Endodermal cell (in vitro differentiated cells): Measurements from ENCODE around the gene PSMA7. TPM values are rescaled to one million over a fixed set of nuclear protein-coding genes. Genes with fewer than 3 reads are reported as not detected.

Experiments used
- DNase-seq: peaks from one replicate; pipeline ENCODE4 v3.0.0-alpha.2; 2017
- H3K27ac ChIP-seq: 2 replicates; pipeline ENCODE4 v1.5.1; 2013; ENCODE audit warnings: mild to moderate bottlenecking, low read depth, low read length, moderate library complexity
- H3K27me3 ChIP-seq: 2 replicates; pipeline ENCODE4 v1.6.1; 2013; ENCODE audit warnings: mild to moderate bottlenecking, low read length, moderate library complexity; ENCODE audit not compliant: insufficient read depth, control insufficient read depth, poor library complexity, severe bottlenecking
- H3K36me3 ChIP-seq: 2 replicates; pipeline ENCODE4 v1.7.0; 2013; ENCODE audit warnings: mild to moderate bottlenecking, low read length, moderate library complexity; ENCODE audit not compliant: control insufficient read depth, insufficient read depth
- H3K4me1 ChIP-seq: one replicate; pipeline ENCODE4 v1.7.0; 2013; ENCODE audit warnings: low read length; ENCODE audit not compliant: control insufficient read depth, insufficient read depth
- H3K4me3 ChIP-seq: 2 replicates; pipeline ENCODE4 v1.5.1; 2013; ENCODE audit warnings: mild to moderate bottlenecking, low read length, moderate library complexity
- H3K9ac ChIP-seq: 2 replicates; pipeline ENCODE4 v1.6.1; 2013; ENCODE audit warnings: mild to moderate bottlenecking, low read length, moderate library complexity; ENCODE audit not compliant: poor library complexity, severe bottlenecking; ENCODE audit errors: extremely low read depth
- H3K9me3 ChIP-seq: 2 replicates; pipeline ENCODE4 v1.6.1; 2013; ENCODE audit warnings: mild to moderate bottlenecking, low read length, moderate library complexity; ENCODE audit not compliant: control insufficient read depth
- H3K27ac Mint-ChIP-seq: 2 replicates; pipeline ENCODE4 v1.8.0; 2020; ENCODE audit warnings: mixed read lengths
- H3K27me3 Mint-ChIP-seq: 2 replicates; pipeline ENCODE4 v1.8.0; 2021; ENCODE audit warnings: mild to moderate bottlenecking, mixed read lengths; ENCODE audit not compliant: insufficient read depth
- H3K36me3 Mint-ChIP-seq: 2 replicates; pipeline ENCODE4 v1.8.0; 2020; ENCODE audit warnings: low read depth, mixed read lengths
- H3K4me1 Mint-ChIP-seq: 2 replicates; pipeline ENCODE4 v1.8.0; 2020; ENCODE audit warnings: mixed read lengths
- H3K4me3 Mint-ChIP-seq: 2 replicates; pipeline ENCODE4 v1.8.0; 2020; ENCODE audit warnings: mild to moderate bottlenecking, moderate library complexity, mixed read lengths
- H3K9me3 Mint-ChIP-seq: 2 replicates; pipeline ENCODE4 v1.8.0; 2020; ENCODE audit warnings: mild to moderate bottlenecking, mixed read lengths
- CTCF ChIP-seq: fragments of 200-600 bp; sonication (generic); conservative IDR thresholded peaks from 2 replicates; pipeline ENCODE4 v1.5.0; 2021; ENCODE audit warnings: antibody characterized with exemption, mild to moderate bottlenecking
- WGBS, 2 experiments: methylation state at CpG; one replicate each; pipeline versions ENCODE4 v1.1.5 to v1.1.7; 2013; ENCODE audit warnings: missing lambda C conversion rate in 2 of 2, mixed read lengths in 1 of 2; ENCODE audit not compliant: insufficient coverage in 1 of 2, insufficient read length in 1 of 2; 5-methylcytosine and 5-hydroxymethylcytosine counted together
- total RNA-seq, 2 donors: library from RNA; stranded (reverse); fragmentation: NEBNext Ultra II Directional in 1 of 2; extraction: Animal tissue kit (Norgen Biotek cat#: 25700) in 1 of 2; gene quantifications; 2 replicates in 1 of 2; 3 replicates in 1 of 2; pipeline ENCODE4 v1.2.1, GENCODE V29; 2021

PSMA7 gene
- total RNA-seq, 2 donors from 2014 or later, result 279 to 280 TPM

- Histone ChIP-seq H3K9ac (peak overlapping the region; percentile 73), H3K9me3 (no peaks in the 10 kb centered on the region), H3K4me1 (peaks cover 14% of the 10 kb centered on the region), H3K27me3 (no peaks in the 10 kb centered on the region), H3K36me3 (peaks cover 64% of the 10 kb centered on the region), H3K4me3 (peak overlapping the region; percentile 86), H3K27ac (no peak overlapping the region)
- peak overlapping the region; percentile 94 for H3K27ac Mint-ChIP-seq
- peaks cover 27% of the 10 kb centered on the region for H3K4me1 Mint-ChIP-seq
- peak; percentile 73 for DNase-seq
- TF ChIP-seq CTCF, result peak; percentile 71
- peaks cover 52% of the 10 kb centered on the region for H3K36me3 Mint-ChIP-seq
- H3K9me3 Mint-ChIP-seq, result no peaks in the 10 kb centered on the region
- H3K4me3 Mint-ChIP-seq, result peak overlapping the region; percentile 85
- H3K27me3 Mint-ChIP-seq, result no peaks in the 10 kb centered on the region
- WGBS, 2 experiments, result 24 to 31% methylated on average over 9 to 14 of the region's 14 CpGs
Observed at GRCh38 chr20:62141397-62142251, 1.6 kb downstream of the PSMA7 start.

- H3K27me3 Mint-ChIP-seq, result no peaks in the 10 kb centered on the region
- Histone ChIP-seq H3K4me3 (peak overlapping the region; percentile 86), H3K27ac (no peak overlapping the region), H3K9ac (peak overlapping the region; percentile 73), H3K9me3 (no peaks in the 10 kb centered on the region), H3K4me1 (peaks cover 14% of the 10 kb centered on the region), H3K36me3 (peaks cover 66% of the 10 kb centered on the region), H3K27me3 (no peaks in the 10 kb centered on the region)
- WGBS, 2 experiments, result 93 to 95% methylated on average over 4 to 6 of the region's 7 CpGs
- peak overlapping the region; percentile 94 for H3K27ac Mint-ChIP-seq
- TF ChIP-seq CTCF, result no peak
- no peaks in the 10 kb centered on the region for H3K9me3 Mint-ChIP-seq
- peaks cover 27% of the 10 kb centered on the region for H3K4me1 Mint-ChIP-seq
- DNase-seq, result no peak
- peak overlapping the region; percentile 85 for H3K4me3 Mint-ChIP-seq
- H3K36me3 Mint-ChIP-seq, result peaks cover 56% of the 10 kb centered on the region
Observed at GRCh38 chr20:62141043-62141396, 2.2 kb downstream of the PSMA7 start.

GRCh38 chr20:62139636-62140035 lies 3.6 kb downstream of the PSMA7 start:
- H3K4me3 Mint-ChIP-seq, result no peak overlapping the region
- peaks cover 8% of the 10 kb centered on the region for H3K4me1 ChIP-seq
- H3K27ac Mint-ChIP-seq, result no peak overlapping the region
- H3K36me3 Mint-ChIP-seq, result peaks cover 61% of the 10 kb centered on the region
- no peak for TF ChIP-seq CTCF
- H3K9me3 ChIP-seq, result no peaks in the 10 kb centered on the region
- H3K27ac ChIP-seq, result no peak overlapping the region
- H3K27me3 ChIP-seq, result no peaks in the 10 kb centered on the region
- no peak overlapping the region for H3K4me3 ChIP-seq
- H3K27me3 Mint-ChIP-seq, result no peaks in the 10 kb centered on the region
- no peak for DNase-seq
- H3K9ac ChIP-seq, result no peak overlapping the region
- no peaks in the 10 kb centered on the region for H3K9me3 Mint-ChIP-seq
- WGBS, 2 experiments, result 97% methylated on average over 8 to 13 of the region's 13 CpGs
- peaks cover 69% of the 10 kb centered on the region for H3K36me3 ChIP-seq
- H3K4me1 Mint-ChIP-seq, result peaks cover 21% of the 10 kb centered on the region
